SK-N-SH (cell line): ENCODE measurements around the gene BNIP2.

Source experiments
- EP300 ChIP-seq, 2 experiments: IDR thresholded peaks; 2 replicates each; pipeline versions ENCODE4 v1.4.0 to v1.6.1; 2012; ENCODE audit warnings: borderline replicate concordance in 1 of 2, low read depth in 1 of 2, low read length in 1 of 2
- EZH2phosphoT487 ChIP-seq: fragments of 200-600 bp; sonication (generic); IDR thresholded peaks from 2 replicates; pipeline ENCODE4 v1.6.1; 2017; ENCODE audit warnings: low read depth, mixed run types, mild to moderate bottlenecking, antibody characterized with exemption, moderate library complexity, borderline replicate concordance
- FOXJ3 ChIP-seq: sonication (generic); formaldehyde crosslinking; IDR thresholded peaks from 2 replicates; pipeline ENCODE4 v1.5.1; 2020; ENCODE audit warnings: mild to moderate bottlenecking, missing genetic modification reagents
- GATA2 ChIP-seq: sonication (generic); formaldehyde crosslinking; IDR thresholded peaks from 2 replicates; pipeline ENCODE4 v1.5.0; 2020; ENCODE audit warnings: mild to moderate bottlenecking, missing genetic modification reagents
- NRF1 ChIP-seq: IDR thresholded peaks from 2 replicates; pipeline ENCODE4 v1.6.1; 2012; ENCODE audit warnings: low read depth, mild to moderate bottlenecking, low read length
- POLR2AphosphoS5 ChIP-seq: IDR thresholded peaks from 2 replicates; pipeline ENCODE4 v1.6.1; 2012; ENCODE audit warnings: low read depth, low read length
- TAF1 ChIP-seq: IDR thresholded peaks from 2 replicates; pipeline ENCODE4 v1.6.1; 2012; ENCODE audit warnings: low read depth, mild to moderate bottlenecking, low read length, moderate library complexity, borderline replicate concordance
- TCF12 ChIP-seq: IDR thresholded peaks from 2 replicates; pipeline ENCODE4 v1.4.0; 2012
- TF ChIP-seq, protein P1 (sequence below): fragments of 200-600 bp; sonication (generic); IDR thresholded peaks from 2 replicates; pipeline ENCODE4 v1.6.1; 2017; ENCODE audit warnings: antibody characterized with exemption, mild to moderate bottlenecking, moderate library complexity
- TF ChIP-seq, protein P2 (sequence below): IDR thresholded peaks from 2 replicates; pipeline ENCODE4 v1.6.1; 2012; ENCODE audit warnings: mild to moderate bottlenecking, low read depth, low read length, moderate library complexity
- TF ChIP-seq, protein P3 (sequence below): fragments of 150-350 bp; IDR thresholded peaks from 2 replicates; pipeline ENCODE4 v1.6.1; 2017; ENCODE audit warnings: antibody characterized with exemption, low read length, low read depth, borderline replicate concordance

DNA sequence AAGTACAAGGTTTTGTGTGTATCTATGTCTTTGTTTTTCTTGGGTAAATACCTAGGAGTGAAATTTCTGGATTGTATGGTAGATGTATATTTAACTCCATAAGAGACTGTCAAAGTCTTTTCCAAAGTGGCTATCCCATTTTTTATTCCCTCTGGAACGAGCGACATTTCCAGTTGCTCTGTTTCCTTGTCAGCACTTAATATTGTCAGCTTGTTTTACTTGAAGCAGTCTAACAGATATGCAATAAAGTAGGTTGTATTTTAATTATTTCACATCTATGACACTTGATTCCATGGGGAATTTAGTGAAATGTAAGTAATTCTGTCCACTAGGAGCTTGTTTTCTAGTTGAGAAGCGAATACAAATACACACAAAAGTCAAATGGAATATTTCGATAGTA is 18.5 kb upstream of the BNIP2 start:
- TF ChIP-seq, protein P1, sequence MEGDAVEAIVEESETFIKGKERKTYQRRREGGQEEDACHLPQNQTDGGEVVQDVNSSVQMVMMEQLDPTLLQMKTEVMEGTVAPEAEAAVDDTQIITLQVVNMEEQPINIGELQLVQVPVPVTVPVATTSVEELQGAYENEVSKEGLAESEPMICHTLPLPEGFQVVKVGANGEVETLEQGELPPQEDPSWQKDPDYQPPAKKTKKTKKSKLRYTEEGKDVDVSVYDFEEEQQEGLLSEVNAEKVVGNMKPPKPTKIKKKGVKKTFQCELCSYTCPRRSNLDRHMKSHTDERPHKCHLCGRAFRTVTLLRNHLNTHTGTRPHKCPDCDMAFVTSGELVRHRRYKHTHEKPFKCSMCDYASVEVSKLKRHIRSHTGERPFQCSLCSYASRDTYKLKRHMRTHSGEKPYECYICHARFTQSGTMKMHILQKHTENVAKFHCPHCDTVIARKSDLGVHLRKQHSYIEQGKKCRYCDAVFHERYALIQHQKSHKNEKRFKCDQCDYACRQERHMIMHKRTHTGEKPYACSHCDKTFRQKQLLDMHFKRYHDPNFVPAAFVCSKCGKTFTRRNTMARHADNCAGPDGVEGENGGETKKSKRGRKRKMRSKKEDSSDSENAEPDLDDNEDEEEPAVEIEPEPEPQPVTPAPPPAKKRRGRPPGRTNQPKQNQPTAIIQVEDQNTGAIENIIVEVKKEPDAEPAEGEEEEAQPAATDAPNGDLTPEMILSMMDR, result no peak
- TF ChIP-seq TCF12 (no peak), GATA2 (CRISPR knock-in tag) (no peak), EZH2phosphoT487 (no peak), FOXJ3 (CRISPR knock-in tag) (no peak), TAF1 (no peak), EP300 (IDR thresholded peaks at IDR 0.05; ENCODE audit: borderline replicate concordance in 1 of 2, low read depth in 1 of 2, low read length in 1 of 2) (no peak), POLR2AphosphoS5 (no peak), NRF1 (no peak)
- TF ChIP-seq, protein P2, sequence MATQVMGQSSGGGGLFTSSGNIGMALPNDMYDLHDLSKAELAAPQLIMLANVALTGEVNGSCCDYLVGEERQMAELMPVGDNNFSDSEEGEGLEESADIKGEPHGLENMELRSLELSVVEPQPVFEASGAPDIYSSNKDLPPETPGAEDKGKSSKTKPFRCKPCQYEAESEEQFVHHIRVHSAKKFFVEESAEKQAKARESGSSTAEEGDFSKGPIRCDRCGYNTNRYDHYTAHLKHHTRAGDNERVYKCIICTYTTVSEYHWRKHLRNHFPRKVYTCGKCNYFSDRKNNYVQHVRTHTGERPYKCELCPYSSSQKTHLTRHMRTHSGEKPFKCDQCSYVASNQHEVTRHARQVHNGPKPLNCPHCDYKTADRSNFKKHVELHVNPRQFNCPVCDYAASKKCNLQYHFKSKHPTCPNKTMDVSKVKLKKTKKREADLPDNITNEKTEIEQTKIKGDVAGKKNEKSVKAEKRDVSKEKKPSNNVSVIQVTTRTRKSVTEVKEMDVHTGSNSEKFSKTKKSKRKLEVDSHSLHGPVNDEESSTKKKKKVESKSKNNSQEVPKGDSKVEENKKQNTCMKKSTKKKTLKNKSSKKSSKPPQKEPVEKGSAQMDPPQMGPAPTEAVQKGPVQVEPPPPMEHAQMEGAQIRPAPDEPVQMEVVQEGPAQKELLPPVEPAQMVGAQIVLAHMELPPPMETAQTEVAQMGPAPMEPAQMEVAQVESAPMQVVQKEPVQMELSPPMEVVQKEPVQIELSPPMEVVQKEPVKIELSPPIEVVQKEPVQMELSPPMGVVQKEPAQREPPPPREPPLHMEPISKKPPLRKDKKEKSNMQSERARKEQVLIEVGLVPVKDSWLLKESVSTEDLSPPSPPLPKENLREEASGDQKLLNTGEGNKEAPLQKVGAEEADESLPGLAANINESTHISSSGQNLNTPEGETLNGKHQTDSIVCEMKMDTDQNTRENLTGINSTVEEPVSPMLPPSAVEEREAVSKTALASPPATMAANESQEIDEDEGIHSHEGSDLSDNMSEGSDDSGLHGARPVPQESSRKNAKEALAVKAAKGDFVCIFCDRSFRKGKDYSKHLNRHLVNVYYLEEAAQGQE, result no peak
- TF ChIP-seq, protein P3, sequence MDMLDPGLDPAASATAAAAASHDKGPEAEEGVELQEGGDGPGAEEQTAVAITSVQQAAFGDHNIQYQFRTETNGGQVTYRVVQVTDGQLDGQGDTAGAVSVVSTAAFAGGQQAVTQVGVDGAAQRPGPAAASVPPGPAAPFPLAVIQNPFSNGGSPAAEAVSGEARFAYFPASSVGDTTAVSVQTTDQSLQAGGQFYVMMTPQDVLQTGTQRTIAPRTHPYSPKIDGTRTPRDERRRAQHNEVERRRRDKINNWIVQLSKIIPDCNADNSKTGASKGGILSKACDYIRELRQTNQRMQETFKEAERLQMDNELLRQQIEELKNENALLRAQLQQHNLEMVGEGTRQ, result no peak
